ENCODE results near the gene TDRD7.

DNA sequence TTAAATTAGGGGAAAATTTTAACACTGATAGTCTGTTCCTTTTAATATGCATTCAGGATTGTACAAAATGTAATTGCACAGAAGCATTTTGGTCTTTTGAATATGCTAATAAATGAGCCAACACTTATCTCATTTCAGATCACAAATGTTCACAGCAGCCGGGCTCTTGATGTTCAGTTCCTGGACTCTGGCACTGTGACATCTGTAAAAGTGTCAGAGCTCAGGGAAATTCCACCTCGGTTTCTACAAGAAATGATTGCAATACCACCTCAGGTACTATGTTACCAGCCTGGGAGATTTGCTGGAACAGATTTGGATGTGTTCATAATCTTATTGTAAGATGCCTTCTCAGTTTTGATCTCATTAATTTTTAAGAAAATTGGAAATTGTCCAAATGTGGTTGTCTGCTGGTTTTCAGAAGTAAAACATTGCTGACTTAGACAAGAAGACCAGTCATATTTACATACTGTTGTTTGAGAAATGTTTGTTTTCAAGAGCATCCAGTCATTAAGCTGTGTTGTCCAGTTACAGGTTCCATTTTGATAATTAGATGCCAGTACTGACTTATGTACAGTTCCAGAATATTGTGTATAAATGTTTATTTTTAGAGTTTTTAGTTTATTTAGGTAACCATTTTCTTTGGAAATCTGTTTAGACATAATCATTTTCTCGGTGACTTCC is 66.5 kb downstream of the TDRD7 start:
- TF ChIP-seq POLR2A (IDR thresholded peaks at IDR 0.05) (no peak), CTCF (IDR thresholded peaks at IDR 0.05) (no peak), EP300 (IDR thresholded peaks at IDR 0.05) (no peak)
